ENCODE results near the gene GBX1.

GBX1 gene

DNA sequence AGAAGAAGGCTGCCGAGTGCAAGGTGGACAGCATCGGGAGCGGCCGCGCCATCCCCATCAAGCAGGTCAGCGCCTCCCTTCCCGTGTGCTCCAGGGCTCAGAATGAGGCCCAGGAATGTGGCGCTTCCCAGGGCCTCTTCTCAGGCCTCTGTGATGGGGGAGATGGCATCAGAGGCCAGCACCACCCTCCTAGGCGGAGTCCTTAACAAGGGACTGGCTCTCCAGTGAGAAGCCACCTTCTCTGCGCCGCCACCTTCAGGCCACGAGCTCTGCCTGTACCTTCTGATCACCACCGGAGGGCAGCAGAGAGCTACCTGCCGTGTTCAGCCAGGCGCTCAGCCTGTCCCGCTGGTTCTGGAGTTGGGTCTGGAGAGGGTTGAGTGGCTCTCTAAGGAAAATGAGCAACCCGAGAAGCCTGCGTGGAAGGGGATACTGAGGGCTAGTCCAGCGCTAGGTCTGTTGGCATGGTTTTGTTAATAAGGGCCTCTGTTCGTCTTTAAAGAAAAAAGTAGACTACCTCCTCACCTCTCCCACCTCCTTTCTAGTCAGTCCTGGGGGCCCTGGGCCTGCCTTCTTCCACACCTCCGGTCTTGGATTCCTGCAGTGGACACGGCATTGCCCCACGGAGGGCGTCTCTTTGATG, 43.6 kb downstream of the GBX1 start:
- H4K20me1 ChIP-seq (ENCODE audit: insufficient read depth, low read length, poor library complexity, severe bottlenecking) = no peaks in the 10 kb centered on the region
- TF ChIP-seq EZH2phosphoT487 (IDR thresholded peaks at IDR 0.05; ENCODE audit: borderline replicate concordance) = no peak
- TF ChIP-seq, protein P1, sequence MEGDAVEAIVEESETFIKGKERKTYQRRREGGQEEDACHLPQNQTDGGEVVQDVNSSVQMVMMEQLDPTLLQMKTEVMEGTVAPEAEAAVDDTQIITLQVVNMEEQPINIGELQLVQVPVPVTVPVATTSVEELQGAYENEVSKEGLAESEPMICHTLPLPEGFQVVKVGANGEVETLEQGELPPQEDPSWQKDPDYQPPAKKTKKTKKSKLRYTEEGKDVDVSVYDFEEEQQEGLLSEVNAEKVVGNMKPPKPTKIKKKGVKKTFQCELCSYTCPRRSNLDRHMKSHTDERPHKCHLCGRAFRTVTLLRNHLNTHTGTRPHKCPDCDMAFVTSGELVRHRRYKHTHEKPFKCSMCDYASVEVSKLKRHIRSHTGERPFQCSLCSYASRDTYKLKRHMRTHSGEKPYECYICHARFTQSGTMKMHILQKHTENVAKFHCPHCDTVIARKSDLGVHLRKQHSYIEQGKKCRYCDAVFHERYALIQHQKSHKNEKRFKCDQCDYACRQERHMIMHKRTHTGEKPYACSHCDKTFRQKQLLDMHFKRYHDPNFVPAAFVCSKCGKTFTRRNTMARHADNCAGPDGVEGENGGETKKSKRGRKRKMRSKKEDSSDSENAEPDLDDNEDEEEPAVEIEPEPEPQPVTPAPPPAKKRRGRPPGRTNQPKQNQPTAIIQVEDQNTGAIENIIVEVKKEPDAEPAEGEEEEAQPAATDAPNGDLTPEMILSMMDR (conservative IDR thresholded peaks at IDR 0.05; ENCODE audit: low read length) = peak; percentile 100
- H3K9me2 ChIP-seq (replicated peaks; ENCODE audit: low read depth, low read length) = no peaks in the 10 kb centered on the region
- H3K79me2 ChIP-seq (ENCODE audit: insufficient read depth, low read length) = no peaks in the 10 kb centered on the region
- H3F3A ChIP-seq (ENCODE audit: low read depth) = no peaks in the 10 kb centered on the region
- H3K9me3 ChIP-seq (ENCODE audit: insufficient read depth, low read depth, low read length) = no peaks in the 10 kb centered on the region
- no peak overlapping the region for H3K4me2 ChIP-seq (ENCODE audit: low read depth, low read length, poor library complexity, severe bottlenecking)
- H3K9ac ChIP-seq (ENCODE audit: low read depth, low read length, poor library complexity, severe bottlenecking) = no peak overlapping the region
- H3K27me3 ChIP-seq (ENCODE audit: insufficient read depth, low read length, poor library complexity, severe bottlenecking) = no peaks in the 10 kb centered on the region
- peaks cover 32% of the 10 kb centered on the region; the same call in 1 of the 2 replicates for H3K36me3 ChIP-seq (ENCODE audit: insufficient read depth, low read length)
- no peak overlapping the region for H3K4me3 ChIP-seq (ENCODE audit: low read length, poor library complexity, severe bottlenecking)
- H2AFZ ChIP-seq (ENCODE audit: low read length) = no peak overlapping the region
- no peaks in the 10 kb centered on the region for H3K4me1 ChIP-seq (ENCODE audit: insufficient read depth, low read length, poor library complexity, severe bottlenecking)

DNA sequence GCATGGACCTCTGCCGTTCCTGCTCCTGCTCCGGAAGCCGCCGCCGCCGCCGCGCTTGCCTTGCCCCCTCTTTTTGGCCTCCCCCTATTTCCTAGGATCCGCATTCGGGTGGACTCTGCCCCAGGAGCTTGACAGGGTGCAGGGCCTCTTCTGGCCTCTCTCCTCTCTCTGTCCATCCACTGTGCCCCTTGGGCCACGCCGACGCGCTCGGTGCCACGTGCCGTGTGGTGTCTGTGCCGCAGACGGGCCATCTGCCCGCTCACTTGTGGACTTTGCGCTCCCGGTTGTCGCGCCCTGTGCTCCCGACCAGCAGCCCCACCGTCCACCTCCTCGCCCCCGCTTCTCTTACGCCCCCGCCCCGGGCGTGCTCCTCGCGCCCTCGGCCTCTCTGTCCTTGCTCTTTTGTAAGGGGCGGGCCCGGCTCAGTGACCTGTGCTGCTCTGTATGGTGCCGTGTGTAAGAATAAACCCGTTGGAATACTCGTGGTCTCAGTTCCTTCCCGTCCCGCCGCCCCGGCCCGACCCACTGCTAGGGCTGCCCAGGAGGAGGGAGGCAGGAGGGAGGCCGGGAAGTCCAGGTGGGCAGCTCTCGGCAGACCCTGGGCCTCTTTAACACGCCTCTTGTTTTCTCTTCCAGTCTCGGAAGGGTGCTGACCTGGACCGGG, 44.2 kb downstream of the GBX1 start:
- Histone ChIP-seq H3K4me3 (ENCODE audit: low read length, poor library complexity, severe bottlenecking) (no peak overlapping the region), H3K36me3 (ENCODE audit: insufficient read depth, low read length) (peaks cover 38% of the 10 kb centered on the region; the same call in 1 of the 2 replicates), H3K79me2 (ENCODE audit: insufficient read depth, low read length) (no peaks in the 10 kb centered on the region), H2AFZ (ENCODE audit: low read length) (no peak overlapping the region), H4K20me1 (ENCODE audit: insufficient read depth, low read length, poor library complexity, severe bottlenecking) (no peaks in the 10 kb centered on the region), H3K9me3 (ENCODE audit: insufficient read depth, low read depth, low read length) (no peaks in the 10 kb centered on the region), H3K4me1 (ENCODE audit: insufficient read depth, low read length, poor library complexity, severe bottlenecking) (no peaks in the 10 kb centered on the region), H3K9ac (ENCODE audit: low read depth, low read length, poor library complexity, severe bottlenecking) (no peak overlapping the region), H3K27me3 (ENCODE audit: insufficient read depth, low read length, poor library complexity, severe bottlenecking) (no peaks in the 10 kb centered on the region), H3K9me2 (replicated peaks; ENCODE audit: low read depth, low read length) (no peaks in the 10 kb centered on the region), H3F3A (ENCODE audit: low read depth) (no peaks in the 10 kb centered on the region), H3K4me2 (ENCODE audit: low read depth, low read length, poor library complexity, severe bottlenecking) (no peak overlapping the region)
- no peak for TF ChIP-seq EZH2phosphoT487 (IDR thresholded peaks at IDR 0.05; ENCODE audit: borderline replicate concordance)
- TF ChIP-seq, protein P1 (conservative IDR thresholded peaks at IDR 0.05; ENCODE audit: low read length) = no peak

DNA sequence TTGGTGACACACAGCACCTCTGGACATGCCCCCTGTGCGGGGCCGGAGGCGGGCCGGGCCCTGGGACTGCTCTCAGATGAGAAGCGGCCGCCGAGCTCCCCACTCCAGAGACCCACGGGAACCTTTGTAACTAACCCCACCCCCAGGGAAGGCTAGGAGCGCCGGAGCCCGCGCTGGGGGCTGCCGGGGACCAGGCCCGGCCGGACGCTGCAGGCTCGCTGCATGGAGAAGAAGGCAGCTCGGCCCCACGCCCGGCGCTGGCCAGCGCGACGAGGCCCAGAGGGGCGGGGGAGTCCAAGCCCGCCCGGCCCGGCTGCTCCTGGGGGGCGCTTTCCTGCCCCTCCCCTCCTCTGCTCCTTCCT, 44.7 kb downstream of the GBX1 start:
- Histone ChIP-seq H3K4me2 (ENCODE audit: low read depth, low read length, poor library complexity, severe bottlenecking) (no peak overlapping the region), H3K4me1 (ENCODE audit: insufficient read depth, low read length, poor library complexity, severe bottlenecking) (no peaks in the 10 kb centered on the region), H3F3A (ENCODE audit: low read depth) (no peaks in the 10 kb centered on the region), H3K9ac (ENCODE audit: low read depth, low read length, poor library complexity, severe bottlenecking) (no peak overlapping the region), H3K4me3 (ENCODE audit: low read length, poor library complexity, severe bottlenecking) (no peak overlapping the region), H3K9me3 (ENCODE audit: insufficient read depth, low read depth, low read length) (no peaks in the 10 kb centered on the region), H3K27me3 (ENCODE audit: insufficient read depth, low read length, poor library complexity, severe bottlenecking) (no peaks in the 10 kb centered on the region), H4K20me1 (ENCODE audit: insufficient read depth, low read length, poor library complexity, severe bottlenecking) (no peaks in the 10 kb centered on the region), H2AFZ (ENCODE audit: low read length) (no peak overlapping the region), H3K36me3 (ENCODE audit: insufficient read depth, low read length) (peaks cover 42% of the 10 kb centered on the region; the same call in 1 of the 2 replicates), H3K79me2 (ENCODE audit: insufficient read depth, low read length) (no peaks in the 10 kb centered on the region), H3K9me2 (replicated peaks; ENCODE audit: low read depth, low read length) (no peaks in the 10 kb centered on the region)
- TF ChIP-seq EZH2phosphoT487 (IDR thresholded peaks at IDR 0.05; ENCODE audit: borderline replicate concordance) = no peak
- TF ChIP-seq, protein P1 (conservative IDR thresholded peaks at IDR 0.05; ENCODE audit: low read length) = no peak

Measured in Loucy (cell line).